Transverse colon (tissue), 4 donors: Measurements from ENCODE around the gene BPIFA1. TPM values are rescaled to one million over a fixed set of nuclear protein-coding genes. Genes with fewer than 3 reads are reported as not detected.

Source experiments
- DNase-seq: peaks from one replicate; pipeline ENCODE4 v3.0.0-alpha.2; 2019
- H3K27ac ChIP-seq, 4 donors: fragments of 200-600 bp; sonication (generic); 2 replicates each; pipeline ENCODE4 v1.5.1; 2016 to 2018; ENCODE audit warnings: inconsistent platforms in 4 of 4
- H3K27me3 ChIP-seq: fragments of 200-600 bp; sonication (generic); 2 replicates; pipeline ENCODE4 v1.5.1; 2017; ENCODE audit warnings: inconsistent platforms
- H3K36me3 ChIP-seq, 4 donors: fragments of 200-600 bp; sonication (generic); 2 replicates each; pipeline ENCODE4 v1.5.1; 2017 to 2019; ENCODE audit warnings: inconsistent platforms in 4 of 4
- H3K4me1 ChIP-seq, 4 donors: fragments of 200-600 bp; sonication (generic); 2 replicates each; pipeline ENCODE4 v1.5.1; 2017 to 2020; ENCODE audit warnings: inconsistent platforms in 4 of 4
- H3K4me3 ChIP-seq, 4 donors: fragments of 200-600 bp; sonication (generic); 1 replicate in 1 of 4; 2 replicates in 3 of 4; pipeline versions ENCODE4 v1.5.1 to v1.6.1; 2017 to 2019; ENCODE audit warnings: inconsistent platforms in 4 of 4
- H3K9me3 ChIP-seq, 2 donors: fragments of 200-600 bp; sonication (generic); 2 replicates each; pipeline ENCODE4 v1.5.1; 2017 to 2019; ENCODE audit warnings: inconsistent platforms in 2 of 2
- EP300 ChIP-seq: sonication (generic); formaldehyde crosslinking; IDR thresholded peaks from one replicate; pipeline ENCODE4 v1.6.1; 2017; ENCODE audit warnings: antibody characterized with exemption, low read depth
- POLR2A ChIP-seq: fragments of 450-650 bp; IDR thresholded peaks from one replicate; pipeline ENCODE4 v1.6.1; 2016; ENCODE audit warnings: antibody characterized with exemption, mild to moderate bottlenecking, moderate library complexity
- POLR2AphosphoS5 ChIP-seq, 3 donors: sonication (generic); formaldehyde crosslinking; IDR thresholded peaks; one replicate each; pipeline ENCODE4 v1.6.1; 2016; ENCODE audit warnings: antibody characterized with exemption in 3 of 3
- WGBS, 2 donors: methylation state at CpG; one replicate each; pipeline ENCODE4 v1.1.5; 2018; ENCODE audit warnings: low coverage in 1 of 2; 5-methylcytosine and 5-hydroxymethylcytosine counted together
- in situ Hi-C, 4 donors: fragments of 200-750 bp; cut with MboI; loops; one replicate each; pipeline versions ENCODE4 v1.15.0 to v1.15.1; 2017; ENCODE audit warnings: low sequenced_read_pairs in 3 of 4, low pct_ligation_motif_present in 1 of 4, low pct_unique_long_range_greater_than_20kb in 1 of 4
- intact Hi-C: fragments of 100-400 bp; cut with DNase I; formaldehyde crosslinking; loops from one replicate; pipeline ENCODE4 v1.15.1; 2023; ENCODE audit warnings: low total_unique reads
- total RNA-seq, 4 donors: library from RNA; depleted of rRNA; stranded (reverse); fragments of >200 nt; gene quantifications; one replicate each; pipeline ENCODE4 v1.1.0, GENCODE V29; 2016
- TF ChIP-seq, protein P1 (sequence below), 5 experiments: fragments of 200-600 bp in 3 of 5; fragments of 450-650 bp in 2 of 5; sonication (generic) in 3 of 5; IDR thresholded peaks; 1 replicate in 2 of 5; 2 replicates in 3 of 5; pipeline ENCODE4 v1.5.1; 2016 to 2017; ENCODE audit warnings: antibody characterized with exemption in 5 of 5, inconsistent platforms in 3 of 5, mild to moderate bottlenecking in 2 of 5, moderate library complexity in 1 of 5

Gene BPIFA1
- total RNA-seq, 4 donors from 2014 or later = not detected

DNA sequence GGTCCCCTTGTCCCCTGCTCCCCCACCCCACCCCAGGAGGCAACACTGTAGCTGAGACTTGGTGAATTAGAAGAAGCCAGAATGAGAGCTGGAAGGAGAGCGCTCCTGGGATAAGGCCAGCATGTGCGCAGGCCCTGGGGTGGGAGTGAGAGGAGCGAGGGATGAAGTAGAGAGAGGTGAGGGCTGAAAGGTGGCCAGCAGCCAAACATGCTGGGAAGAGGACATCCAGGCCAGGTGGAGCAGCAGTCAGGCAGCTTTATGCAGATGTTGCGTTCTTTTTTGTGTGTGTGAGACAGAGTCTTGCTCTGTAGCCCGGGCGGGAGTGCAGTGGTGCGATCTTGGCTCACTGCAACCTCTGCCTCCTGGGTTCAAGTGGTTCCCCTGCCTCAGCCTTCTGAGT is 45.0 kb downstream of the BPIFA1 start:
- in situ Hi-C loops (no loop called here), intact Hi-C loops (no loop called here)
- WGBS, 2 donors = 92 to 93% methylated on average over 5 to 7 of the region's 7 CpGs
- Histone ChIP-seq H3K36me3 (no peaks in the 10 kb centered on the region), H3K27me3 (peaks cover 8% of the 10 kb centered on the region), H3K4me1 (no peaks in the 10 kb centered on the region), H3K4me3 (no peak overlapping the region), H3K27ac (no peak overlapping the region), H3K9me3 (no peaks in the 10 kb centered on the region)
- TF ChIP-seq EP300 (no peak), POLR2AphosphoS5 (IDR thresholded peaks at IDR 0.05) (no peak), POLR2A (no peak)
- TF ChIP-seq, protein P1, sequence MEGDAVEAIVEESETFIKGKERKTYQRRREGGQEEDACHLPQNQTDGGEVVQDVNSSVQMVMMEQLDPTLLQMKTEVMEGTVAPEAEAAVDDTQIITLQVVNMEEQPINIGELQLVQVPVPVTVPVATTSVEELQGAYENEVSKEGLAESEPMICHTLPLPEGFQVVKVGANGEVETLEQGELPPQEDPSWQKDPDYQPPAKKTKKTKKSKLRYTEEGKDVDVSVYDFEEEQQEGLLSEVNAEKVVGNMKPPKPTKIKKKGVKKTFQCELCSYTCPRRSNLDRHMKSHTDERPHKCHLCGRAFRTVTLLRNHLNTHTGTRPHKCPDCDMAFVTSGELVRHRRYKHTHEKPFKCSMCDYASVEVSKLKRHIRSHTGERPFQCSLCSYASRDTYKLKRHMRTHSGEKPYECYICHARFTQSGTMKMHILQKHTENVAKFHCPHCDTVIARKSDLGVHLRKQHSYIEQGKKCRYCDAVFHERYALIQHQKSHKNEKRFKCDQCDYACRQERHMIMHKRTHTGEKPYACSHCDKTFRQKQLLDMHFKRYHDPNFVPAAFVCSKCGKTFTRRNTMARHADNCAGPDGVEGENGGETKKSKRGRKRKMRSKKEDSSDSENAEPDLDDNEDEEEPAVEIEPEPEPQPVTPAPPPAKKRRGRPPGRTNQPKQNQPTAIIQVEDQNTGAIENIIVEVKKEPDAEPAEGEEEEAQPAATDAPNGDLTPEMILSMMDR (IDR thresholded peaks at IDR 0.05) = no peak
- no peak for DNase-seq

- intact Hi-C loops = no loop called here
- Histone ChIP-seq H3K4me1 (no peaks in the 10 kb centered on the region), H3K9me3 (no peaks in the 10 kb centered on the region), H3K27ac (no peak overlapping the region), H3K4me3 (no peak overlapping the region), H3K36me3 (no peaks in the 10 kb centered on the region), H3K27me3 (peaks cover 8% of the 10 kb centered on the region)
- DNase-seq = no peak
- TF ChIP-seq POLR2AphosphoS5 (IDR thresholded peaks at IDR 0.05) = no peak
- no peak for TF ChIP-seq EP300
- TF ChIP-seq, protein P1 (IDR thresholded peaks at IDR 0.05) = no peak
- TF ChIP-seq POLR2A = no peak
- in situ Hi-C loops = no loop called here
- 48 to 61% methylated on average over 3 to 11 of the region's 11 CpGs for WGBS, 2 donors
Measured at GRCh38 chr20:33281550-33282146, 45.9 kb downstream of the BPIFA1 start.

DNA sequence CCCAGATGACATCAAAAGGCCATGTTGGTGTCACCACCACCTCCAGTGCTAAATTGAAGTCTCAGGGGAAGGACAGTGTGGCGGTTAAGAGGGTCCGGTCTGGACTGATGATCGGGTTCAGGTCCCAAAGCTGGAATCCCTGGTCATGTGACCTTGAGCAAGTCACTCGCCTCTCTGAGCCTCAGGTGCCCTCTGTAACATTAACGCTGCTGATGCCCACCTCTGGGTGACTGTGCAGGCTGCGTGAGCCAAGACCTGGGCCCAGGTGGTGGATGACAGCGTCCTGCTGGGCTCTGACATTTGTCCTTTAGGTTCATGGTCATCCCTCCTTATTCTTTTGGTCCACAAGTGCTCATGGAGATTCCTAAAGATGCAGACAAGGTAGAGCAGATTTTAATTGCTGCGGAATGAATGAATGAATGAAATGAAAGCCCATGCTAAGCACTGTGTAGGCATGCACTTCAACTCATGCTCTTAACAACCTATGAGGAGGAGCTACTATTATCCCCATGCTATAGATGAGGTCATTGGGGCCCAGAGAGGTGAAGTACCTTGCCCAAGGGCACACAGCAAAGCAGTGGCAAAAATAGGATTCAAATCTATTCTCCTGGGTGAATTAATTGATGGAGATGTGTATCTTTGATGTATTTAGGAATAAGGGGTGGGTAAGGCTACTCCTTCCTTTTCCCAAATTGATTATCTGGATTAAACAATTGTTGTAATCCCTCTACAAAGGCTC is 46.6 kb downstream of the BPIFA1 start:
- H3K27me3 ChIP-seq = peaks cover 11% of the 10 kb centered on the region
- no peak for DNase-seq
- WGBS, 2 donors = 70 to 83% methylated on average over 2 to 8 of the region's 8 CpGs
- intact Hi-C loops = no loop called here
- TF ChIP-seq, protein P1 (IDR thresholded peaks at IDR 0.05) = no peak
- TF ChIP-seq POLR2A (no peak), EP300 (no peak), POLR2AphosphoS5 (IDR thresholded peaks at IDR 0.05) (no peak)
- H3K27ac ChIP-seq = no peak overlapping the region
- no peak overlapping the region for H3K4me3 ChIP-seq
- no peaks in the 10 kb centered on the region for H3K4me1 ChIP-seq
- H3K36me3 ChIP-seq = no peaks in the 10 kb centered on the region
- in situ Hi-C loops = no loop called here
- no peaks in the 10 kb centered on the region for H3K9me3 ChIP-seq

- WGBS, 2 donors = 62 to 72% methylated on average over 8 to 13 of the region's 13 CpGs
- no peak within 1 kb of the TSS for H3K27ac ChIP-seq
- in situ Hi-C loops (no loop called here), intact Hi-C loops (no loop called here)
- no peaks in the 10 kb centered on the region for H3K4me1 ChIP-seq
- H3K9me3 ChIP-seq = no peaks in the 10 kb centered on the region
- H3K27me3 ChIP-seq = peaks cover 15% of the 10 kb centered on the region
- TF ChIP-seq, protein P1 (IDR thresholded peaks at IDR 0.05) = no peak
- TF ChIP-seq POLR2A = no peak
- no peak for TF ChIP-seq EP300
- no peak for TF ChIP-seq POLR2AphosphoS5 (IDR thresholded peaks at IDR 0.05)
- H3K4me3 ChIP-seq = no peak within 1 kb of the TSS
- H3K36me3 ChIP-seq = no peaks in the 10 kb centered on the region
- DNase-seq = no peak
Measured at GRCh38 chr20:33282991-33283555, 47.3 kb downstream of the BPIFA1 start, which contains the start of gene BPIFB1. Gene BPIFB1, plus strand, starts transcription at chr20:33283214. Its CDS starts 2,860 bp downstream, at chr20:33286074.
